Measurements from ENCODE around the gene CACNA2D3. TPM values are rescaled to one million over a fixed set of nuclear protein-coding genes. Genes with fewer than 3 reads are reported as not detected.

The CACNA2D3 gene
- total RNA-seq, 1 donor from 2014 or later = 10.0 TPM

- Mint-ChIP-seq H3K4me3 (ENCODE audit: unreplicated experiment) (no peak overlapping the region), H3K9me3 (ENCODE audit: unreplicated experiment) (peaks cover under 1% of the 10 kb centered on the region), H3K4me1 (ENCODE audit: low read depth, unreplicated experiment) (no peaks in the 10 kb centered on the region), H3K36me3 (ENCODE audit: unreplicated experiment) (no peaks in the 10 kb centered on the region), H3K27me3 (ENCODE audit: unreplicated experiment) (peaks cover 5% of the 10 kb centered on the region), H3K27ac (ENCODE audit: unreplicated experiment) (no peak overlapping the region)
- no peak for DNase-seq
- no peak for TF ChIP-seq CTCF (IDR thresholded peaks at IDR 0.05; ENCODE audit: partially characterized antibody, unreplicated experiment)
Observed at GRCh38 chr3:54337846-54338245, 215.5 kb downstream of the CACNA2D3 start.

- no peaks in the 10 kb centered on the region for H3K36me3 Mint-ChIP-seq (ENCODE audit: unreplicated experiment)
- DNase-seq = no peak
- no peaks in the 10 kb centered on the region for H3K4me1 Mint-ChIP-seq (ENCODE audit: low read depth, unreplicated experiment)
- no peak for TF ChIP-seq CTCF (IDR thresholded peaks at IDR 0.05; ENCODE audit: partially characterized antibody, unreplicated experiment)
- H3K4me3 Mint-ChIP-seq (ENCODE audit: unreplicated experiment) = no peak overlapping the region
- H3K9me3 Mint-ChIP-seq (ENCODE audit: unreplicated experiment) = no peaks in the 10 kb centered on the region
- H3K27me3 Mint-ChIP-seq (ENCODE audit: unreplicated experiment) = peaks cover 4% of the 10 kb centered on the region
- no peak overlapping the region for H3K27ac Mint-ChIP-seq (ENCODE audit: unreplicated experiment)
Observed at GRCh38 chr3:54339608-54340007, 217.3 kb downstream of the CACNA2D3 start.

- H3K9me3 Mint-ChIP-seq (ENCODE audit: unreplicated experiment) = no peaks in the 10 kb centered on the region
- peaks cover 7% of the 10 kb centered on the region for H3K4me1 Mint-ChIP-seq (ENCODE audit: low read depth, unreplicated experiment)
- TF ChIP-seq CTCF (IDR thresholded peaks at IDR 0.05; ENCODE audit: partially characterized antibody, unreplicated experiment) = no peak
Observed at GRCh38 chr3:54341811-54342210, 219.5 kb downstream of the CACNA2D3 start.

GRCh38 chr3:54342676-54343075, 220.3 kb downstream of the CACNA2D3 start:
- DNase-seq = no peak
- Mint-ChIP-seq H3K4me1 (ENCODE audit: low read depth, unreplicated experiment) (peaks cover 7% of the 10 kb centered on the region), H3K27ac (ENCODE audit: unreplicated experiment) (no peak overlapping the region), H3K4me3 (ENCODE audit: unreplicated experiment) (no peak overlapping the region), H3K9me3 (ENCODE audit: unreplicated experiment) (no peaks in the 10 kb centered on the region), H3K27me3 (ENCODE audit: unreplicated experiment) (peaks cover 4% of the 10 kb centered on the region), H3K36me3 (ENCODE audit: unreplicated experiment) (no peaks in the 10 kb centered on the region)
- TF ChIP-seq CTCF (IDR thresholded peaks at IDR 0.05; ENCODE audit: partially characterized antibody, unreplicated experiment) = no peak

More at GRCh38 chr3:54341811-54342210, 219.5 kb downstream of the CACNA2D3 start:
- H3K36me3 Mint-ChIP-seq (ENCODE audit: unreplicated experiment) = no peaks in the 10 kb centered on the region
- H3K27ac Mint-ChIP-seq (ENCODE audit: unreplicated experiment) = no peak overlapping the region
- no peak for DNase-seq
- no peak overlapping the region for H3K4me3 Mint-ChIP-seq (ENCODE audit: unreplicated experiment)
- peaks cover 4% of the 10 kb centered on the region for H3K27me3 Mint-ChIP-seq (ENCODE audit: unreplicated experiment)

GRCh38 chr3:54343495-54343894, 221.1 kb downstream of the CACNA2D3 start:
- H3K4me1 Mint-ChIP-seq (ENCODE audit: low read depth, unreplicated experiment) = peaks cover 7% of the 10 kb centered on the region
- no peaks in the 10 kb centered on the region for H3K36me3 Mint-ChIP-seq (ENCODE audit: unreplicated experiment)
- no peak for DNase-seq
- no peak for TF ChIP-seq CTCF (IDR thresholded peaks at IDR 0.05; ENCODE audit: partially characterized antibody, unreplicated experiment)
- no peak overlapping the region for H3K4me3 Mint-ChIP-seq (ENCODE audit: unreplicated experiment)
- no peaks in the 10 kb centered on the region for H3K9me3 Mint-ChIP-seq (ENCODE audit: unreplicated experiment)
- peaks cover 4% of the 10 kb centered on the region for H3K27me3 Mint-ChIP-seq (ENCODE audit: unreplicated experiment)
- H3K27ac Mint-ChIP-seq (ENCODE audit: unreplicated experiment) = no peak overlapping the region
